HG03066 (cell line): ENCODE results near the gene CAND2.
A peak's percentile ranks its signal among the peaks of the same experiment; 100 is the strongest.
"Not testable (repeated sequence)": the region's sequence is repeated elsewhere in the genome, so short reads cannot be mapped to it uniquely, and the experiment has no call there.

Experiments used
- ATAC-seq: cut with Tn5 transposase; IDR thresholded peaks from one replicate; pipeline ENCODE4 v1.9.1; 2021; ENCODE audit warnings: low read depth; ENCODE audit not compliant: unreplicated experiment

CAND2 gene

DNA sequence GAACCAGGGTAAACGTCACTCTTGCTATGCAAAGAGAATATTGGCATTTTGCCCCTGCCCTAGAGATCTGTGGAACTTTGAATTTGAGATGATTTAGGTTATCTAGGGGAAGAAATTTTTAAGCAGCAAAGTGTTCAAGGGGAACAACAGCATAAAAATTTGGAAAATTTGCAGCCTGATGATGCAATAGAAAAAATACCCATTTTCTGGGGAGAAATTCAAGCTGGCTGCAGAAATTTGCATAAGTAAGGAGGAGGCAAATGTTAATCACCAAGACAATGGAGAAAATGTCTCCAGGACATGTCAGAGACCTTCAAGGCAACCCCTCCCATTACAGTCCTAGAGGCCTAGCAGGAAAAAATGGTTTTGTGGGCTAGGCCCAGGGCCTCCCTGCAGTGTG is 49.3 kb downstream of the CAND2 start:
- no peak for ATAC-seq

GRCh38 chr3:12852201-12852600 is 55.7 kb downstream of the CAND2 start:
- ATAC-seq, result no peak

DNA sequence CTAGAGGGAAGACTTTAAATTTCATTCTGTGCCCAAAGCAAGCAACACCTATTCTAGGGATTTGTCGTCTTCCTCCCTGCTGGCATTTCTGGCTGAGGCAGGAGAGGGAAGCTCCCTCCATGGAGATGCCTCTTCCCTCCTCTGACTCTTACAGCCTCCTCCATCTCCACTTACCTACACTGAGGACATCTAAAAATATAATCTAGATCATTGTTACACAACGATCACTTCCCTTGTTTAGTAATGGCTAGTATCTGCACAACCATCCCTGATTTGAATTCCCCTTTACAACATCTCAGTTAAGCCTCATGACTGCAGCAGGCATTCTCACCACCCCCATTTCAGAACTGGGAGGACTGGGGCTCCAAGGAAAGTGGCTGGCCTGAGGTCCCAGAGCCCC is 57.4 kb downstream of the CAND2 start:
- not testable (repeated sequence) for ATAC-seq

- no peak for ATAC-seq
Observed at GRCh38 chr3:12854565-12854964, 58.1 kb downstream of the CAND2 start.

DNA sequence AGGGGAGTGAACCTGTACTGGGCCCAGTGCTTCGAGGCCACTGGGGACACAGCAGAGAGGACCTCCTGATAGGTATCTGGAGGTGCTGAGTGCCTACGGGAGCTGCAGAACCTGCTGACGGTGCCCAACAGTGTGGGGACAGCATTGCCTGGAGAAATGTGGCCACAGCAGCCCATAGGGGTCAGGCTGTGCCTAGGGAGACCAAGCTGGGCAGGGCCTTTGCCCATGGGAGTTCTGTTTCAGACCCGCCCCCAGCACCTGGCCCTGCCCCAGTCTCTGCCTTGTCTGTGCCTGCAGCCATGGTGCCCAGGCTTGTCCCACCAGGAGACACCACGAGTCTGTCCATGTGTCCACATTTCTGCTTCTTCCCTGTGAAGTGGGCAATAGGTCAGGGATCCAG is 60.1 kb downstream of the CAND2 start:
- no peak for ATAC-seq

DNA sequence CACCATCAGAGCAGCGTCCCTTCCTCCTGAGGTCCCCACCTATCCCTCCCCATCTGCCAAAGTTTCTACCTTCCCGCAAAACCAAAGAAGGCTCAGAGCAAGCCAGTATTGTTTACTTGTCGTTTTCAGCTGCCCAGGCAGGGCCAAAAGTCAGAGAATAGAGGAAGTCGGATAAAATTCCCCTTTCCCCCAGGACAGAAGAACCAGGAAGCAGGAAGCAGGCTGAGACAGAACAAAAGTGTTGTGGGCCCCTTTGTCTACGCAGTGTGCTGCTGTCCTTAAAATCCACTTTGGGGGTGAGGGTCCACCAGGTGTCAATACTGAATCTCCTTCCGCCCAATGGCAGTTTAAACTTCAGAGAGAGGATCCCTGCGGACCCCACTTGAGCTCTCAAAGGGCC is 63.4 kb downstream of the CAND2 start:
- ATAC-seq, result no peak

DNA sequence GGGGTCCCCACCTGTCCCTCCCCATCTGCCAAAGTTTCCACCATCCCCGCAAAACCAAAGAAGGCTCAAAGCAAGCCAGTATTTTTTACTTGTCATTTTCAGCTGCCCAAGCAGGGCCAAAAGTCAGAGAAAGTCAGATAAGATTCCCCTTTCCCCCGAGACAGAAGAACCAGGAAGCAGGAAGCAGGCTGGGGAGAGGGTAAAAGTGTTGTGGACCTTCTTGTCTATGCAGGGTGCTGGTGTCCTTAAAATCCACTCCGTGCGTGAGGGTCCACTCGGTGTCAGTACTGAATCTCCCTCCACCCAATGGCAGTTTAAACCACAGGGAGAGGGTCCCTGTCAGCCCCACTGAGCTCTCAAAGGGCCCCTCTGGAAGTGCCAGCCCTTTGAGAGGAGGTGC is 65.1 kb downstream of the CAND2 start:
- ATAC-seq, result no peak

- no peak for ATAC-seq
Observed at GRCh38 chr3:12862387-12862786, 65.9 kb downstream of the CAND2 start.

DNA sequence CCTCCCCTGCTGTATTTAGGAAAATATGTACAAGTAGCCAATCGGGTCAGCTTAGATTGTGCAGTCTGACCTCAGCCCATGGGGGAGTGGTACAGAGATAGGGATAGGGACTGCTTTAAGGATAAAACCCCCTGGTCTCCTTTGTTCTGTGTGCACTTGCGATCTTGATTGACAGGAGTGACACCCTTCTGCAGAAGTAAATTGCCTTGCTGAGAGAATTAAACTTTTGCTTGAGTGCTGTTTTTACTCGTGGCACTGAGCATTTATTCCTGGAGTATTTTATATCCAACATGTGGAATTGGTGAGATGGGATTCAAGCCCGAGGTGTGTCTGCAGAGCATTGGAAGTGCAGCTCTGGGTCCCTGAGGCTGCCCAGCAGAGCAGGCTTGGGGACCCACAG is 68.8 kb downstream of the CAND2 start:
- ATAC-seq, result no peak

- no peak for ATAC-seq
Observed at GRCh38 chr3:12866836-12867235, 70.4 kb downstream of the CAND2 start.

DNA sequence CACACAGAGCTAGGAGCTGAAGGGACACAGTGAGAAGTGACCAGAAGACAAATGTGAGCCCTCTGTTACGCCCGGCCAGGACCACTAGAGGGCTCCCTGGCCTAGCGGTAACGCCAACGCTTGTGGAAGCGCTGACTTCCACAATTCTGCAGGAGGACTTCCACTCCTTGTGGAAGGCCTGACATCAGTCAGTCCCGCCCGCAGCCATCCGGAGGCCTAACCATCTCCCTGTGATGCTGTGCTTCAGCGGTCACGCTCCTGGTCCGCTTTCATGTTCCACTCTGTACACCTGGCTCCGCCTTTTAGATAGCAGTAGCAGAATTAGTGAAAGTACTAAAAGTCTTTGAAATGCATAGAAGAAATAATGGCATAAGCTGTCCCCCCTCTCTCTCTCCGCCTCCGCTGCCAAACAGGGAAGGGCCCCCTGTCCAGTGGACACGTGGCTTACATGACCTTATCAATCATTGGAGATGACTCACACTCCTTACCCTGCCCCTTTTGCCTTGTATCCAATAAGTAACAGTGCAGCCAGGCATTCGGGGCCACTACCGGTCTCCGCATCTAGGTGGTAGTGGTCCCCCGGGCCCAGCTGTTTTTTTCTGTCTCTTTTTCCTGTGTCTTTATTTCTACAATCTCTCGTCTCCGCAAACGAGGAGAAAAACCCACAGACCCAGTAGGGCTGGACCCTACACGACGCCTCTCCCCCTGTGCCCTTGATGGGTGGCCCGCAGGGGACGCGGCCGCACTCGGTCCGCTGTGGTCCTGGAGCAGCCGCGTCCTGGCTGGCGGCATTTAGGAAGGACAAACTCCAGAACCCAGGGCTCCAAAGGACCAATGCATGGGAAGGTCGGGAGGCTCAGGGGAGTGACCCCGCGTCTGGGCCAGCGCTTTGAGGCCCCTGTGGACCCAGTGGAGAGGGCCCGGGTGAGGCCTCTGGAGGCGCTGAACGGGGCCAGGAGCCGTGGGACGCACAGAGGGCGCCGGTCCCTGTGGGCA is 71.9 kb downstream of the CAND2 start:
- ATAC-seq, result no peak

DNA sequence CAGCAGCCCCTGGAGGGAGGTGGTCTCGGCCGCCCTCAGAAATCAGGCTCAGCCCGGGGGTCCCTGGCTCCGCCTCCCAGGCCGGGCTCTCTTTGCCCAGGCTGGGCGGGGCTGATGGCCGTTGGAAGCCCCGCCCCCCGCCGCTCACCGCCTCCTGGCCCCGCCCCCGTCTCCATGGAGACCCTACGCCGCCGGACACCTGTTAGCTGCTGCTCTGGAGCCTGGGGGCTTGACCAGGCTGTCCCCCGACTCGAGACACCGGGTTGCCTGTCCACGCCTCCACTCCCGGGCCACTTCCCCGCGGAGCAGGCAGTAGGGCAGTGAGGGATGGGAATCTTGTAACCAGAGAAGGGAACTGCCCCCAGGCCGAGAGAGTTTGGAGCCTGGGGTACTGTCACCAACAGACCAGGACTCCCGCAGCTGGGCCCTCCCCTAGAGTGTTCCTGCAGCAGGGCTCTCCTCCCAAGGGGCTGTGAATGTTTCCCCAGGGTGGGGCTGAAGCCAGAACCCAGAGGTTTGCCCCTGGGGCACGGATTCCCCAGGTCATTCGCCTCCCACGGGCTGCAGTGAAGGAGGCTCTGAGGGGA is 72.6 kb downstream of the CAND2 start:
- no peak for ATAC-seq

- ATAC-seq, result no peak
Observed at GRCh38 chr3:12870942-12871341, 74.5 kb downstream of the CAND2 start.

DNA sequence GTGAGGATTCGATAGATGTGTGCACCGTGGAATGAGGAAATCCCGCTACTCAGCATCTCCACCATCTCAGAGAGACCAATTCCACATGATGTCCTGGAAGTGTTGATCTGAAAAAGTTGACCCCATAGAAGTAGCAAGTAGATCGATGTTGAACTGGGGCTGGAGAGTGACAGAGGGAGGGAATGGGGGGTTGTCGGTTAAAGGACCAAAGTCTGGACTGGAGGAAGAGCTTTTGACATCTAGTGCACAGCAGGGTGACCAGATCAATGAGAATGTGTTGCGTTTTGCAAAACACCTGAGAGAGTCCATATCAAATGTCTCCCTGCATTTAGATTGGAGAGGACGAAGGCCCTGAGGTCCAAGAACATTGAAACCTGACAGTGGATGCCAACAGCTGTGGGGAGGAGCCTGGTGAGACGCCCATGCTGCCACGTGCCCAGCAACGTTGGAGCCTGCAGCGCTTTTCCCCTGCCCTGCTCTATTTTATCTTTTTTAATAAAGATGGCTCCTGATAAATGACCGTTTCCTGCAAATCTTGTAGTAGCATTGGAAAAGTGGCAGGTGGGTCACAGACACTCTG is 75.0 kb downstream of the CAND2 start:
- ATAC-seq, result no peak

GRCh38 chr3:12875857-12876836 is 79.7 kb downstream of the CAND2 start:
- ATAC-seq, result no peak

DNA sequence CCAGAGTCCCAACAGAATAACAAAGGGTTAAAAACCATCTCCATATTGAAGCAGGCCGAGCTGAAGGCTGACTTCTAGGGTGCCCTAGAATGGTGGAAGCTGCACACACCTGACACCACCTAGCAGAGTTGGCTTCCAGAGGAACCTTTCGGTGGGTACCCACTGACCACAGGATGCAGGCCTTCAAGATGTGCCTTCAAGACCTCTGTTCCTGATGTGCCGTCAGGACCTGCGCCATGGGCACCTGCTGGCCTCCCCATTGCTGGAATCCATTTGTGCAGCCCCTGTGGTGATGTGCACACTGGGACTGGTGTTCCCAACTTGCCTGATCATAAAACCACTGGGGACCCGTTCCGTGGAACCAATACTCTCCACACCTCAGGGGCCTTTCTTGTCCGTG is 80.6 kb downstream of the CAND2 start:
- ATAC-seq, result no peak

DNA sequence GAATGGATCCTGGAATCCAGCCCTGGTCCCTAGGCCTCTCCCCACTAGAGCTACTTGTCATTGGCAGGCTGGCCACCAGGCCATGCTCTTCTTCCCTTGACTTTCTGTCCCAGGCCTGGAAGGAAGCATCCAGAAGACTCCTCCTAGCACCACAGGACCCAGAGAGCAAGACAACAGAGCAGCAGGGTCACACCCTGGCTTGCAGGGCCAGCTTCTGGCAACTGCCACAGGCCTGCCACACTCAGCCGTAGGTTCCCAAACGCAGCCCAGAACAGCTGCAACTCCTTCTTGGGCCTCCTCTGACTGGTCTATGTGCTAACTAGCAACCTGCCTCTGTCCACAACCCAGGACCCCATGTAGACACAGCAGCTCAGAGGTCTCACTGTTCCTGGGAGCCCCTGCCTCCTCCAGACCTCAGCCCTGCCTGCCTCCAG is 81.7 kb downstream of the CAND2 start:
- no peak for ATAC-seq

GRCh38 chr3:12878758-12879157 is 82.3 kb downstream of the CAND2 start:
- ATAC-seq, result not testable (repeated sequence)

- ATAC-seq, result no peak
Observed at GRCh38 chr3:12879191-12879815, 82.8 kb downstream of the CAND2 start.

DNA sequence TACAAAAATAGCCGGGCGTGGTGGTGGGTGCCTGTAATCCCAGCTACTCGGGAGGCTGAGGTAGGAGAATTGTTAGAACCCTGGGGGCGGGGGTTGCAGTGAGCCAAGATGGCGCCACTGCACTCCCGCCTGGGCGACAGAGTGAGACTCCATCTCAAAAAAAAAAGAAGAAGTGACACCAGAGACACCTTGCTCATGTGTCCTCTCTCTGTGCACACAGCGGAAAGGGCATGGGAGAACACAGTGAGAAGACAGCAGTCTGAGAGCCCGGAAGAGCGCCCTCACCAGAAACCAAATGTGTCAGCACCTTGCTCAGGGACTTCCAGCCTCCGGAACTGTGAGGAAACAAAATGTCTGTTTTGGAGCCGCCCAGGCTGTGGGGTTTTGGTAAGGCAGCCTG is 85.4 kb downstream of the CAND2 start:
- peak; percentile 67 for ATAC-seq
